ENCODE data around the gene METTL25.

The METTL25 gene

GRCh38 chr12:82412246-82412645 is 53.9 kb downstream of the METTL25 start:
- in situ Hi-C loops (cut with HindIII; ENCODE audit: low sequenced_read_pairs): no loop called here
- DNase-seq (ENCODE audit: low read depth, low spot score): no peak
- no peak for TF ChIP-seq CTCF (IDR thresholded peaks at IDR 0.05; ENCODE audit: low read depth, low read length)

GRCh38 chr12:82414044-82414443 is 55.7 kb downstream of the METTL25 start:
- no peak overlapping the region for H3K4me3 ChIP-seq (ENCODE audit: low read depth, low read length)
- in situ Hi-C loops (cut with HindIII; ENCODE audit: low sequenced_read_pairs): no loop called here
- no peak for TF ChIP-seq CTCF (IDR thresholded peaks at IDR 0.05; ENCODE audit: low read depth, low read length)
- peak; percentile 6 for DNase-seq (ENCODE audit: low read depth, low spot score)

More at GRCh38 chr12:82412246-82412645, 53.9 kb downstream of the METTL25 start:
- no peak overlapping the region for H3K4me3 ChIP-seq (ENCODE audit: low read depth, low read length)

GRCh38 chr12:82414926-82415325 is 56.6 kb downstream of the METTL25 start:
- in situ Hi-C loops (cut with HindIII; ENCODE audit: low sequenced_read_pairs): no loop called here
- peak; percentile 7 for DNase-seq (ENCODE audit: low read depth, low spot score)
- H3K4me3 ChIP-seq (ENCODE audit: low read depth, low read length): no peak overlapping the region
- no peak for TF ChIP-seq CTCF (IDR thresholded peaks at IDR 0.05; ENCODE audit: low read depth, low read length)

- no peak overlapping the region for H3K4me3 ChIP-seq (ENCODE audit: low read depth, low read length)
- peak; percentile 52 for DNase-seq (ENCODE audit: low read depth, low spot score)
- TF ChIP-seq CTCF (IDR thresholded peaks at IDR 0.05; ENCODE audit: low read depth, low read length): no peak
- in situ Hi-C loops (cut with HindIII; ENCODE audit: low sequenced_read_pairs): no loop called here
These were observed 57.1 kb downstream of the METTL25 start for GRCh38 chr12:82415402-82415801.

- TF ChIP-seq CTCF (IDR thresholded peaks at IDR 0.05; ENCODE audit: low read depth, low read length): no peak
- in situ Hi-C loops (cut with HindIII; ENCODE audit: low sequenced_read_pairs): no loop called here
- peak; percentile 81 for DNase-seq (ENCODE audit: low read depth, low spot score)
These were observed 66.9 kb downstream of the METTL25 start for GRCh38 chr12:82425241-82425640.

GRCh38 chr12:82426081-82426480 is 67.8 kb downstream of the METTL25 start:
- DNase-seq (ENCODE audit: low read depth, low spot score): no peak
- no peak for TF ChIP-seq CTCF (IDR thresholded peaks at IDR 0.05; ENCODE audit: low read depth, low read length)
- in situ Hi-C loops (cut with HindIII; ENCODE audit: low sequenced_read_pairs): no loop called here
- no peak overlapping the region for H3K4me3 ChIP-seq (ENCODE audit: low read depth, low read length)

More at GRCh38 chr12:82425241-82425640, 66.9 kb downstream of the METTL25 start:
- no peak overlapping the region for H3K4me3 ChIP-seq (ENCODE audit: low read depth, low read length)

GRCh38 chr12:82426586-82426985 is 68.3 kb downstream of the METTL25 start:
- in situ Hi-C loops (cut with HindIII; ENCODE audit: low sequenced_read_pairs): no loop called here
- TF ChIP-seq CTCF (IDR thresholded peaks at IDR 0.05; ENCODE audit: low read depth, low read length): no peak

More at GRCh38 chr12:82426586-82426985, 68.3 kb downstream of the METTL25 start:
- DNase-seq (ENCODE audit: low read depth, low spot score): no peak
- H3K4me3 ChIP-seq (ENCODE audit: low read depth, low read length): no peak overlapping the region
